ENCODE measurements around the gene TREML4.
"Not testable (repeated sequence)": the region's sequence is repeated elsewhere in the genome, so short reads cannot be mapped to it uniquely, and the experiment has no call there.

The TREML4 gene, protein sequence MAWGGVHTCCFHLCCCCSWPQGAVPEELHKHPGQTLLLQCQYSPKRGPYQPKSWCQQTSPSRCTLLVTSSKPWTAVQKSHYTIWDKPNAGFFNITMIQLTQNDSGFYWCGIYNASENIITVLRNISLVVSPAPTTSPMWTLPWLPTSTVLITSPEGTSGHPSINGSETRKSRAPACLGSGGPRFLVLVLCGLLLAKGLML

DNA sequence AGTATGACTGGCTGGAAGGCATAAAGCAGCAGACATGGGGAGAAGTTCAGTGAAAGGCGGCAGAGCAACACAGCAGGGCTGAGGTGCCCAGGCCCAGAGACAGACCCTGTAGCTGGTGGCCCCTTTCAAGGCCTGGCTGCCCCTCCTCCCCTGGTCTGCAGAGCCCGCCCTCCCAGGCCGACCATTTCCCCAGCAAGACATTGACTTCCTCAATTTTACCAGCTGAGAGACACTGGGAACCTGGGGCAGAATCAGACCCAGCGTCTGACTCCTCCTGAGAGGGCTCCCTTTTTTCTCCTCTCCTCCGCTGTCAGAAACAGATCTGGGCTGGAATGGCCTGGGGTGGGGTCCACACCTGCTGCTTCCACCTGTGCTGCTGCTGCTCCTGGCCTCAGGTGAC lies at the start of gene TREML4:
TSS of gene TREML4 (plus strand) at position 254 of the 400 bp plus-strand sequence. CDS start at position 333, 79 bp downstream.
- DNase-seq (ENCODE audit: low read depth in 2 of 2) = no peak

DNA sequence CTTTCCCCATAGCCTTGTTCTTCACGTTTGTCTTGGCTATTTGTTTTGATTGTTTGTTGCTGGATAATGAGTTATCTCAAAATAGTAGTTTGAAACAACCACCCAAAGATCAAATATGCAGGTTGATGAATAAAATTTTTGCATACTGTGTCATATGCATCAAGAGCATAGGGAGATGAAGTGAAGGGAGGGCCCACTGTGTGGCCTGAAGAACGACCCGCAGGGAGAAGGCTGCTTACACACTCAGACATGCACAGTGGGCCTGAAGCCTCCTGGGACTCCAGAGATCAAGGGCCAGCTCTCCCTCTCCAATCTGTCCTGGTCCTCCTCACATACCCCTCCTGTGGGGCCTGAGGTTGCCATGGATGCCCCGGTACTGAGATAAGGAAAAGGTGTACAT lies 49.0 kb upstream of the TREML4 start:
- DNase-seq (ENCODE audit: low read depth in 2 of 2) = no peak

DNA sequence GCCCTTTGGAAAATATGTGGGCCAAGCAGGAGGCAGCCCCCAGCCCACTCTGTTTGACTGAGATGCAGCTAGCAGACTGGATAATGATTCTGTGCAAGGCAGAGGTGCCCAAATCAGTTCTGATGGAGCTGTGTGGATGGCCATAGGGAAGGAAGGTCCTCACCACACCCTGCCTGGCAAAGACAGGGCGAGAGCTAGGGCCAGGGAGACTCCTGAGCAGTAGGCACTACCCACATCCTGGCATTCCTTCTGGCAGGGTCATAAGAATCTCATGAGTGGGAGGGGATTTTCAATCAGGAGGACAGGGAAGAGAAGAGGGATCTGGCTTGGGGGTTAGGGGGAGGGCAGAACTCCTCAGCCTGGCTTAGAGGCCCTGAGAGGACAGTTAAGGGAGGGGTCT lies 46.6 kb upstream of the TREML4 start:
- DNase-seq (ENCODE audit: low read depth in 2 of 2) = no peak

DNA sequence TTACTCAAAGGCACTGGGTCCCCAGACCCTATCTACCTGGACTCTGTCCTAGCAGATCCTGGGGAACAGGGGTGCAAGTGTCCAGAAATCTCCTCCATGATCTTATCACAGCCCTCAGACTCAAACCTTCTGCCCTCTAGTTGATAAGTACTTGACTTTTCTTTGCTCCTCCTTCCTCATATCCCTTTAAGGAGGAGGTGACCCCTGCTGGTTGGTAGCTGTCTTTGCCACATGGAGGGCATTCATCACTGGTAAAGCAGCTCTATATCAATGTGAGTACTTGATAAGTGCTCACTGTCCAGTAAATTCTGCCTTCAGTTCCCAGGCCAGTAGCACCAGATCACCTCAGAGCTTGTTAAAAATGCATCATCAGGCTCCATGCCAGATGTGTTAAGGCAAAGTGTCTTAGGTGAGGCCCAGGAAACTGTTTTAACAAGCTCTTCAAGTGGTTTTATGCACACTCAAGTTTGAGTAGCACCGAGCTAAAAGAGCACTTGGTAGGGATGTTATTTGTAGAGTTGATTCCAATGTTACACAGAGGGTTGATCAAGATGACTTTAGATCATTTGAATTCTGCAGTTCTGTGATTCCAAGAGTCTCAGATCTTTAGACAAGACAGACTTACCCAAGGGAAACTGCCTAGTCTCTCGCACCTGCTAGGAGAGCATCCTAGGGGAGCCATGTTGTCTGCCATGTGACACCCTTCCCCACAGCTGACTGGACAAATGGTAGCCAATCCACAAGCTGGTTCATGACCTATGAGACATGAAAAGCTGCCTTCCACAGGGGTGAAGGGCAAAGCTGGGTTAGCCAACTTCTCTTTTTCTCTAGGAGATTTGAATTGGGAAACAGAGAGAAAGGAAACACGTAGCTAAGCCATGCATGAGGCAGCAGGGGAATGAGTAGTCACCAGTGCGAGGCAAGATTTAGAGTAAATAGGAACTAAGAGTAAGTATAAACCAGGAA lies 45.8 kb upstream of the TREML4 start:
- peak in 1 of 2 experiments; percentile 11 for DNase-seq (ENCODE audit: low read depth in 2 of 2)

DNA sequence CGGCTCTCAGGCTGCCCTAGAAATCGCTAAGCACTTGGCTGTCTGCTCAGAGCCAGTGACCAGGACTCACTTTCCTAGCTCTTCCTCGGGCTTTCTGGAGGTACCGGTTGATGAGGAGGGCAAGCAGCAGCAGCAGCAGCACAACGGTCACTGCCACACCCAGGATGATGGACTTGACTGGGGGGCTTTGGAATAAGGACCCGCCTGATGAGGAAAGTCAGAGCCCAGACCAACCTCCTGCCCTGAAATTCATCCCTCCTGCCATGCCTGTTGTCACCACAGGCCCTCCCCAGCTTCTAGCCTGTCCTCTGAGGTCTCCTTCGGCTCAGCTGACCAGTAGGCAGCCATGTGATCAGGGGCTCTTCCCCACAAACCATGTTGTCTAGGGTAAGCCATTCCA lies 43.4 kb upstream of the TREML4 start:
- DNase-seq (ENCODE audit: low read depth in 2 of 2) = no peak

DNA sequence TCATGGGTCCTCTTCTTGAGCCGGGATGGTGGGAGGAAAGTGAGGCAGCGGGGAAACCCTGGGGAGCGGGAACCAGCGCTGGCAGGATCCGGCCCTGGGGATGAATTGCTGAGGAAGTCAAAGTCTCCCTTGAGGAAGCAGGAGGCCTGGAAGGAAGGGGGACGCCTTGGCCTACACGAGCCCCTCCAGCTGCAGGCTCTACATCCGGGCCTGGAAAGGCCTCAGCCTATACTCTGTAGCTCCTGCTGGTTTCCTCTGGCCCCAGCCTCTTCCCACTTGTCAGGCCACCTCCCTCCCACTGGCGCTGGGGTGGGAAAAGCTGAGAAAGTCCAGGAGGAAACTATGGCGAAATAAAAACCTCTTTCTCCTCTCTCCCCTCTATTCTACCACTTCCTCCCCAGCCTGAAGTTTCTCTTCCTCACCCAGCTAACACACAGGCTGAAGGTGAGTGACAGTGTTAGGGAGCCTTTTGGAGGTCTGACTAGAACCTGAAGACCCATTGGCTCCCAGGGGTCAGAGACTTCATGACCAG lies 42.1 kb upstream of the TREML4 start:
- DNase-seq (ENCODE audit: low read depth in 2 of 2) = no peak

DNA sequence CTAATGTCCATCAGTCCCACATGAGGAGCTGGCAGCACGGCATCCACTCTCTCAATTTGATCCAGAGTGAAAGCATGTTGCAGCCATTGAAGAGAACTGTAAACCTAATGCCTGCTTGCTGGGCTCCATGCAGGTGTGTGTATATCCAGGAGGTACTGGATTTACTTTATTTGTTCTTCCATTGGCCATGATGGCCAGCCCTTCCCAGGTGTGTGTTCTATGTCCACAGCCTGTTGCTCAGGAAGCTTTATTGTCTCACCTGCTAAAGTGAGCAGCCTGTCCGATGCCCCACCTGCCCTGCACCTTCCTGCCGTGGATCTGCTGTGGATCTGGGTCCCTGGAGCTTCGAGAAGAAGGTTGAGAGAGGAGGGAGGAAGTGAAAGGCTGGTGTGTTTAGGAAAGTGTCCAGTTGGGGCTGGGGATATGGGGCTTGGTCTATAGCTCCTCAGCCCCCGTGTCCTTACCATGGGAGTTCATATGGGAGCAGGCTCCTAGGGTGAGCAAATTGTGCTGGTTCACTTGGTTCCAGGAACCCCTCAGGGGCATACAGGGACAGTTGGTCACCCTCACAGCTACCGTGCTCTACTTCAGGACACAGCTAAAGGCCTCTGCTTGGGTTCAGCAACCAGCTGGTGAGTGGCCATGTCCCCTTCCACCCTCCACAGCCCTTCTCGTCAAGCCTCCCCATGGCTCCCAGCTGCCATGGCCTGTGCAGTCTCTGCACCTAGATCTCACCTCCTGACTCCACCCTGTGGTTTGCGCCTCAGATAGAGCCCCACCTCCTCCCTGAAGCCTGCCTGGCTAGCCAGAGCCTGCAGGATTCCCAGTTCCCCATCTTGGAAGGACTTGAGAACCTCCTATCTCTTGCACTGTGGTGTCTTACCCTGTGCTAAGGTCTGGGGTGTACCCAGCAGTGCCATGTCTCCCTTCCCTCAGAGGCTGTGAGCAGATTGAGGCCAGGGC lies 39.9 kb upstream of the TREML4 start:
- DNase-seq (ENCODE audit: low read depth in 2 of 2) = no peak

DNA sequence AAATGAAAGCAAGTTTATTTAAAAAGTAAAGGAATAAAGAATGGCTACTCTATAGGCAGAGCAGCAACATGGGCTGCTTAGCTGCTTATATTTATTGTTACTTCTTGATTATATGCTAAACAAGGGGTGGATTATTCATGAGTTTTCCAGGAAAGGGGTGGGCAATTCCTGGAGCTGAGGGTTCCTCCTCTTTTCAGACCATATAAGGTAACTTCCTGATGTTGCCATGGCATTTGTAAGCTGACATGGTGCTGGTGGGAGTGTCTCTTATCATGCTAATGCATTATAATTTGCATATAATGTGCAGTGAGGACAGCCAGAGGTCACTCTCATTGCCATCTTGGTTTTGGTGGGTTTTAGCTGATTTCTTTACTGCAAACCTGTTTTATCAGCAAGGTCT lies 39.1 kb upstream of the TREML4 start:
- DNase-seq (ENCODE audit: low read depth in 2 of 2) = not testable (repeated sequence)

DNA sequence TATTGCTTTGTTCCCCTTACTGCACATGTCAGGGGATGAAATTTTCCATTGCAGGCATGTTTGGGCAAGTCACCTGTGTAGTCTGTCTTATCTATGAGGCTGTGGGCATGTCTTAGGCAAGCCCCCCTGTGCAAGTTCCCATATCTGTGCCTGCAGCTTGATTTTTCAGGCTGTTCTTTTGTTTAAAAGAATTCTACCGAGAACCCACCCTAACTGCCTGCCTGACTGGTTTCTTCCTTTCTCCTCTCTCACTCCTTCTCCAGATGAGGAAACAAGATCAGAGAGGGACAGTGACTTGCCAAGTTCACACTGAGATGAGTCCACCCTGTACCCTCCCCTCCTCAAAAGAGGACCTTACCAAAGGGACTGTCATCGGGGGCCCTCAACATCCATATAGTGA lies 38.2 kb upstream of the TREML4 start:
- DNase-seq (ENCODE audit: low read depth in 2 of 2) = no peak

DNA sequence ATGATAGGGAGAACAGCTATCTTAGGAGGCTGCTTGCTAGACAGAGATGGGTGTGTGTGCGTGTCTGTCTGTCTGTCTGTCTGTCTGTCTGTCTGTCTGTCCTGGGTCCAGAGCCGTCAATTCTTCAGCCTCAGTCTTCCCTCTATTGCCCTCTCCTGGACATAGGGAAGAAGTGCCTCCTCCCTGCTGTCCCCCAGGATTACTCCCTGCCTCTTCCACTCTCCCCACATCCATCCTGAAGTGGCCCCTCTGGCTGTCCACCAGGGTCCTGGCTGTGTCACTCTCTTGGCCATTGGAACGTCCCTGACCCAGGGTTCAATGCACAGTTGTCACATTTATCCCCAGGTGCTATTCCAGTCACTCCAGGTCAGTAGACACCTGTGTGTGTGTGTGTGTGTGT lies 37.4 kb upstream of the TREML4 start:
- DNase-seq (ENCODE audit: low read depth in 2 of 2) = no peak

DNA sequence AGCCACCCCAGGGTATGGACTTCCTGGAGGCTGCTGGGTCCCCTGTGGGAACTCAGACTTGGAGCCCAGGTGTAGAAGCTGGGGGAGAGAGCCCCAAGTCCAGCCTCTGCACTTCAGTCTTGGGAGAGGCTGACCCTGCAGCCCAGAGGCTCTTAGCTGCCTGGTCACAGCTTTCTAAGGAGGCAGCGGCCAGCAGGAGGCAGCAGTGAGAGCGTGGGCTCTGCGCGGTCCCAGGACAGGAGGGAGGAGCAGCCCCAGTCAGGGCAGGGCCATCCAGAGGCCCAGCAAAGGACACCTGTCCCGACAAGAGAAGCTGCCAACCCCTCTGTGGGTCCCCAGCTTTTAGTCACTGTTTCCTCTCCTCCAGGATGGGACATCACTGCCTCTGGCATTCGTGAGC lies 36.6 kb upstream of the TREML4 start:
- DNase-seq (ENCODE audit: low read depth in 2 of 2) = no peak

DNA sequence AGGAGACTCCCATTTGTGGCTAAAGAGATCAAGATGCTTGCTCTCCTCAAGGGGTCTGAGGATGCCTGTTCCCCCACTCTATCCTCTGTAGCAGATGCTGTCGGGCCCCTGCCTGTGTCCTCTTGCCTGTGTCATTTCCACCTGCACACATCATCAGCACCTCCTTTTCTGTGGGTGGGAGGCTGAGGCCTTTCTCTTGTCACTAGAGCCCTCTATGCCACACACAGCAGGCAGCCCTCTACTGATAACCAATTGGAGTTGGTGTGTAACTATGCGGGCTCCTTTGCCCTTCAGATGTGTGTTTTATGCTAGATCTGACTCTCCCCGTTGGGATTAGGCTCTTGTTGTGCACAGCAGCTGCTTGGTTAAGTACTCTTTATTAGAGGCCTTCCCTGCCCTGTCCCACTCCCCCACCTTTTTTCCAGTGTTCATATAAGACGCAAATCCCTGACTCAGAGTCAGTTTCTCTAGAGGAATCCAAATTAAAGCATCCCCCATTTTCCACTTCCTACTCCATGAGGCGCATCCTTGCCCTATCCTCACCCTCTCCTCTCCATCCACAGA lies 34.9 kb upstream of the TREML4 start:
- no peak for DNase-seq (ENCODE audit: low read depth in 2 of 2)

DNA sequence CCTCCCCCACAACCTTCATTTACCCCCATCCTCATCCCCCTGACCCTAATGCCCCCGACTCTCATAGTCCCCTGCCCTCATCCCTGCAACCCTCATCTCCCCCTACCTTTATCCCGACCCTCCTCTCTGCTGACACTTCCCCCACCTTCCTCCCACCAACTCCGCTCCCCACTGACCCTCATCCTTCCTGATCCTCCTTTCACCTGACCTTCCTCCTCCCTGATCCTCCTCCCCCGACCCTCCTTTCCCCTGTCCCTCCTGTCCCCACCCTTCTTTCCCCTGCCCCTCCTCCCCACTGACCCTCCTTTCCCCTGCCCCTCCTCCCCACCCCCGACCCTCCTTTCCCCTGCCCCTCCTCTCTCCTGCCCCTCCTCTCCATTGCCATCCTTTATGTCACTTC lies 34.3 kb upstream of the TREML4 start:
- no peak for DNase-seq (ENCODE audit: low read depth in 2 of 2)

DNA sequence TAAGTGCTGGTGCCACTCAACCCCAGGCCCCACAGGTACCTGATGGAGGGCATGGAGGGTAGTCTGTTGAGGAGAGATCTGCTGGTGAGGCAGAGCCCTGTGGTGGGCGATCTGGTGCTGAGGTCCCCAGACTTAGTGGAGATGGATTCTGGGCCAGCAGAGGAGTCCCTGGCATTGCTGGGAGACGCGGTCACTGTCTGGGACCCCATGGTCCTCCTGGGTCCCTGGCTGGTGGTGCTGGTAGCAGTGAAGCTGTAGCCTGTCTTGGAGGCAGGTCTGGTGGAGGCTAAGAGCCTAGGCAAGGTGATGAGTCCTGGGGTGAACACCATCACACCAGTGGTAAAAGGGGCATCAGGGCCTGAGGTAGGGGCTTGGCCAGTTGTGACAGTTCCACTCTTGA lies 33.8 kb upstream of the TREML4 start:
- no peak for DNase-seq (ENCODE audit: low read depth in 2 of 2)

DNA sequence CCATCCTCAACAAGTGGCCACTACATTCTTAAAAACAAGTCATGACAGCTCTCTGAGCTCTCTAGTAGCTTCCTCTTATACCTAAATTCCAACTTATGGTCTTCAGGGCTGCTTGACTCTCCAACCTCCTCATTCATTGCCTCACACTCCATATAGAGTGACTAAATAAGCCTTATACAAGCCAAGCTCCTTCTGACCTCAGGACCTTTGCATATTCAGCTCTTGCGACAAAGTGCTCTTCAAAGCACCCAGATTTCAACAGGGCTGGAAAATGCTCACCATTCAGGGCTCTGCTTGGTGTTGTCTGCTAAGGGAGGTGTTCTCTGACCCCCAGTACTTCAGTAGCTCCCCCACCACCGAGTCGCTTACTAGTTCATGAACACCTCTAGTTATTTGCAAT lies 30.9 kb upstream of the TREML4 start:
- DNase-seq (ENCODE audit: low read depth in 2 of 2) = no peak

DNA sequence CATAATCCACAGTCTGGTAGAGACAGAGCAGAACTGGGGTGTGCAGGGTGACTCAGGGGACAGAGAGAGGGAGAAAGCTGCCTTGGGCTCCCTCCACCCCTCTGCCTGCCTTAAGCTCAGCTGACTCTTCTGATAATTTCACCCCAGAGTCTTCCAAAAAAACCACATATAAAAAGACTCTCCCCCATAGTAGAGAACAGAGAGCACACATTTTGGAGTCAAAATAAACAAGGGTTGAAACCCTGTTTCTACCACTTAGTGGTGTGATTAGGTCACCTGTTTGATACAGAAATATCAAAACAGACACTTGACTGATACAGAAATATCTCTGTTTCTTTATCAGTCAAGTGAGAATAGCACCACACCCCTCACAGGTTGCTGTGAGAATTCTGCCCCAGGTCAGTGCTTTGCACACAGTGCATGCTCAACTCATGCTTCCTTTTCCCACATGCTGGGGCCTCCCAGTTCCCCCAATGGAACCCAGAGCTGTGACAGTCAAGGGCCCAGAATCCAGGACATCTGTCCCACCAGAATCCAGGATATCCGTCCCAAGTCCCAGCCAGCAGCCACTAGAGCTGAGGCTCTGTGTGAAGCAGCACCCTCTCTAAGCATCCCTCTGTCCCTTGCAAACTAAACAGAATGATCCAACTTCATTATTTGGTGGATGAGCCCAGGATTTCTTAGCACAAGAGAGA lies 28.4 kb upstream of the TREML4 start:
- DNase-seq (ENCODE audit: low read depth in 2 of 2) = no peak

DNA sequence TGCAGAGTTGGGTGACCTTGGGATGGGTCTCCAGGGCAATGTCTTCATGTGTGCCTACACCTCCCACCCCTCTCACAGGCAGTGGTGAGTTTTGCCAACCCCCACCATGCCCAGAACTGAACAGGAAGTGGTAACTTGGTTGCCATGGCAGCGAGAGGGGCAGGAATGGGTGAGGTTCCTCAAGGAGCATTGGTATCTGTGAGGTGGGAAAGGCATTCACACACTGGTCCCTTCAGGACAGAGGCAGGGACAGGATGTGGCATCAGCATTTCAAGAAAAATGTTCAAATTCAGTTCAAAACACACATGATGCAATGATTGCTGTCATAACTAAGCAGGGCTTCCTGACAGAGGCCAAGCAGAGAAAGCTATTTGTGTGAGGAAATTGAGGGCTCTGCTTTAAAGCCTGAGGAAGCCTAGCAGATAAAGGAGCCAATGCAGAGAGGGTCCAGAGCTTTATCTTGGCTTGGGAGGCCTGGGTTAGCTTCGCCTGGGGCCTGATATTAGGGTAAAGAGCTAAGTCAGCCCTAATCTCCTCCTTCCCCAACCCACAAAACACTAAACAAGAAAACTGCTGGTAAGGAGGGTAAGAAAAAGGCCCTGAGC lies 27.8 kb upstream of the TREML4 start:
- no peak for DNase-seq (ENCODE audit: low read depth in 2 of 2)

DNA sequence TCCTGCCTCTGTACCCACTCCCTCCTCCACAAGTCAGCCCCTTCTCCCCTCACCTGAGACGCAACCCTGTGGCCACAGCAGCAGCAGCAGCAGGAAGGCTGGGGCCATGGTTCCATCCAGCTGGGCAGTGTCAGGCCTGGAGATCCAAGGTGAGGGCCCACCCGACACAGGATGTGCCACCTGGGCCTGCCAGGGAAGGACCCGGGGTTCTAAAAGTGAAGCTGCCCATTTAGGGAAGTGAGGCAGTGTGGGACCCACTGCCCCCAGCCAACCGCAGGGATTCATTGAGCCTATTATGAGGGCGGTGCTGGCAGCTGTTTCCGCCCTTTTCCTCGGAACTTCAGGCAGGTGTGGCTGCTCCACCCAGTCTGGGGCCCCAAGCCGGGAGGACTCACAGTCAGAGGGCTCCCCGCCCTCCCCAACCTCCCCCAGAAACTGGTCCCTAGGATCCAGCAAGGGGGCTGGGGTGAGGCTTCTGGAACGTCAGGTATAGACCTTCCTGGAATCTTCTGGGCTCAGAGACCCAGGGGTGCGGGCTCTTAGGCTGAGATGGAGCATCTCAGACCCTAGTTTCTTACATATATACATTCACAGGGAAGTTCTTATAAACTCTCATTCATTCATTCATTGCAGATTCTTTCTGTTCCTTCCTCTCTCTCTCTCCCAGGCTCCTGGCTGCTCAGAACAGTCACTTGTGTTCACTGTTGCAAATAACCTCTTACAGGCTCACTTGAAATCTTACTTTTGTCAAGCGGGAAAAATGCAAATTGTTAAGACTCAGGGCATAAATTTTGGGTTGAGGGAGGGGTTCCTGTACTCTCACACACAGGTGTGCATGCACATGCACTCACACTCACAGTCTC lies 27.0 kb upstream of the TREML4 start, which contains the start of gene TREML2:
TSS of gene TREML2 (minus strand) at position 249 of the 863 bp plus-strand sequence. CDS start at position 108, 141 bp downstream.
- no peak for DNase-seq (ENCODE audit: low read depth in 2 of 2)

DNA sequence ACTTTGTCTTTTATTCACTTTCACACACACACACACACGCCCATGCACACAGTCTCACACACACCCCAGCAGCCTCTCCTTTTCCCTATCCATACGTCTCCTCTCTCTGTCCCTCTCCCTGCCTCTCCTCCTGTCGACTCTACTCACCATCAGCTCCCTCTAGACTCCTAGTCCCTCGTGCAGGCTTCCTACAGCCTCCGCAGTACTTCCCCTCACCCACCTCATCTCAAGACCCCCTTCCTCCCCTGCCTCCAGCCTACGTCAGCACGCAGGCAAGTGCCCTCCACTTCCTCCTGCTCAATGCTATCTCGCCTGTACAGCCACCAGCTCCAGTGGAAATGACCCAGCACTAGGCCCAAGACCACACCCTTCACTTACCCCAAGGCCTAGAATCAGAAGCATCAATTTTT lies 26.4 kb upstream of the TREML4 start:
- DNase-seq (ENCODE audit: low read depth in 2 of 2) = no peak

Data from fibroblast of skin of left biceps (primary cell).